Posterior vena cava (tissue), 2 donors: Measurements from ENCODE around the gene VDR. TPM values are rescaled to one million over a fixed set of nuclear protein-coding genes. Genes with fewer than 3 reads are reported as not detected.

Source experiments
- DNase-seq: peaks from one replicate; pipeline ENCODE4 v3.0.0-alpha.2; 2020; ENCODE audit warnings: low spot score
- intact Hi-C, 2 donors: fragments of 100-400 bp; cut with DNase I; formaldehyde crosslinking; loops; one replicate each; pipeline versions ENCODE4 v1.14.1 to v1.14.2; 2022 to 2023
- total RNA-seq, 2 donors: library from RNA; stranded (reverse); fragmentation: NEBNext Ultra II Directional; extraction: Animal tissue kit (Norgen Biotek cat#: 25700); gene quantifications; one replicate each; pipeline ENCODE4 v1.2.1, GENCODE V29; 2021
- donor health status: DM: yes; HTN: yes; CAD: no.
- donor health status: DM: yes; HTN: yes; CAD: no.

Gene VDR
- total RNA-seq, 2 donors from 2014 or later: 9.6 to 10.2 TPM

- DNase-seq: no peak
- intact Hi-C loops: no loop called here
Measured at GRCh38 chr12:47881051-47881450, 23.7 kb downstream of the VDR start.

DNA sequence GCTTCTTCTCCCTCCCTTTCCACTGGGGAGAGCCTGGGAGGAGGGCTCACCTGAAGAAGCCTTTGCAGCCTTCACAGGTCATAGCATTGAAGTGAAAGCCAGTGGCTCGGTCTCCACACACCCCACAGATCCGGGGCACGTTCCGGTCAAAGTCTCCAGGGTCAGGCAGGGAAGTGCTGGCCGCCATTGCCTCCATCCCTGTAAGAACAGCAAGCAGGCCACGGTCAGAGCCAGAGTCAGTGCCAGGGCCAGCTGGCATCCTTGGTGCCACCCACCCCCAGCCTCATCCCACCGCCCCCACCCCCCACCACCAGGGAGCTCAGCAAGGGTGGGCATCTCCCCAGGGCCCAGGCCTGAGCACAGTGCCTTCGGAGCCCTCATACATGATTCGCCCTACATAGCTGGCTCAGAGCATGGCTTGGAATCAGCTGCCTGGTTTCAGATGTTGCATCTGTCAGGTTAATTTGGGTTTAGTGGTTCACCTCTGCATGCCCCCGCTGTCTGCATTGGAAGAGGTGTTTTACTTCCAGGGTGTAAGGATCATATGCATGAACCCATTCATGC, 25.8 kb downstream of the VDR start:
- intact Hi-C loops: no loop called here
- no peak for DNase-seq

DNA sequence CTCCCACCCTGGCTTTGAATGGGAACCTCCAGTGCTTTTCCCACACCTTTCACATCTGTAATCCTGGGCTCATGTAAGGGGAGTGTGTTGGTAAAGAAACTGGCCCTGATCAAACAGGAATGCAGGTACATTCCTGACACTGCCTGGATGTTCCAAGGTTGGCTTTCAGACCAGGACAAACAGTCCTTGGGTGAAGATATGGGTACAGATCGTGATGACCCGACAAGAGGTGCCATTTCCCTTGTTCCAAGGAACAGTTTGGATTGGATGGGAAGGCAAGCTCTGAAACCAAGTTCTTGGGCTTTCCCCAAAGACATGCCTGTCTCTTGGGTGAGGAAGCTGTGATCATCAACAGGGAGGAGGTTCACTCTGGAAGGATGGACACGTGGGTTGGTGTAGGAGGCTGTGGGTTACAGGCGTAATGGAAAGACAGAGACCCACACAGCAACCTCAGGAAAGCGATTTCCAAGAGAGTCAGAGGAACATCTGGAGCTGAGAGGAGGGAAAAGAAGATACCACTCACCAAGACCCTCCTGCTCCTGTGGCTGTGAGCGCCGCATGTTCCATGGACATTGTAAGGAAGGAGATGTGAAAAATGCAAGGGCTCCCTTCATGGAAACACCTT, 26.4 kb downstream of the VDR start:
- intact Hi-C loops: no loop called here
- DNase-seq: no peak

- intact Hi-C loops: no loop called here
- no peak for DNase-seq
Measured at GRCh38 chr12:47877081-47877480, 27.7 kb downstream of the VDR start.

DNA sequence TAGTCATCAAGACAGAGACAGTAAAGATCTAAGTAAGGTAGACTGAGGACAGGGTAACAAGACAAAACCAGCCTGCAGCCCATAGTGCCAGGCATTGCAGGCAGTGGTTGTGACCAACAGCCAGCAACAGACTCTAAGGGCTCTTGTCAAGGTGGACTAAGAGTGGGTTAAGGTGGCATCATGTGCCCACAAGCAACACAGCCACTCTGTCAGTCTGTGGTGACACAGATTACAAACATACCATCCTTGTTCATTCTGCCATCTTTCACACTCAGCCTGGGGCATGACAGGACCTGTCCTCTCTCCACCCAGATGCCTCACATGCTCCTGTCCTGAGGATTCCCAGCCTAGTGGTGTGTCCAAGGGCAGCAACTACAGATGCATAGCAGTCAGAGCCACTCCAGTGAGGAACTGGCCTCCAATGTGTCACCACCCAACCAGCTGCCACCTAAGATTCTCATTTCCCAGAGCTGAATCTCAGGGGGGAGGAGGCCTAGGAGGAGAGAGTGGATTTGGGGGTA, 28.3 kb downstream of the VDR start:
- intact Hi-C loops: no loop called here
- no peak for DNase-seq

- DNase-seq: no peak
- intact Hi-C loops: no loop called here
Measured at GRCh38 chr12:47875746-47876439, 28.9 kb downstream of the VDR start.

DNA sequence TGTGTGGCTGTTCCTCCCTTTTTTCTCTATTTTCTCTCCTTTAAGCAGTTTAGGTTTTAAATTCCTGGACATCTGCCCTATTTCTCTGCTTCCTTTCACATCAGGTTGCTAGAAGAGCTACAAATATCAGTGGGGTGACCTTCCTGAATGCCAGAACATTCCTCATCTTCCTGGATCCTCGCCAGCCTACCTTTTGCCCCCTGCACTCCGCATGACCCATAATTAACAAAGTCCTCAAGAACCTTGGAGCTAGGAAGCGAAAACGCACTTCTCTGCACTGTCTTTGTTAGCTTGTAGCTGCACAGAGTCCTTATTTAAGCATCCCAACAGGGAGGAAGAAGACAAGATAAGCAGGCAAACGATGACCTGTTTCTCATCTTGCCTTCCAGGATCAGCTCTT, 30.5 kb downstream of the VDR start:
- no peak for DNase-seq
- intact Hi-C loops: no loop called here

DNA sequence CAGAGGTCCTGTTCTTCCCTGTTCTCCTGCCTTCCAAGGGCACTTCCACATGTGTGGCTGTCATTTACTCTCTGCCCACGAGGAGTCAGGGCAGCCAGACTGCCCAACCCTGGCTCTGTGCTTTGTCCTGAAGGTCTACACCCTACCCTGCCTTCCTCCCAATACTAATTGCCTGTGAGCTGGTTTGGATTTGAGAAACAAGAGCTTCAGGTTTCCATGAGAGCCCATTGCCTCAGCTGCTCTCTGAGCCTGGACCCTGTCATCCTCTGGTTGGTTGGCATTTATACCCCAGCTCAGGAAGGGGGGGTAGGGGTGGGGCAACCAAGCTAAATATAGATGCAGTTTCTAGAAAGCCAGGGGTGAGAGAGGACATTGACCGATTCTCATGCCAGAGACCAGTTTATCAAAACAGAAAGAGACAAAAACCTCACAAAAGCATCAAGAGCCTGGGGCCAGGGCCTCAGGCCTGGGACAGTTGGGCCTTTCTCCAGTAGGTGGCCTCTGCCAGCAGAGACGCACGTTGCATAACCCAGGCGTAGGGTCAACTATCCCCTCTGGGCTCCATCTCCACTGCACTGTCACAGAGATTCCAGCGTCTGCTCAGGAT, 34.5 kb downstream of the VDR start:
- intact Hi-C loops: no loop called here
- peak; percentile 88 for DNase-seq

DNA sequence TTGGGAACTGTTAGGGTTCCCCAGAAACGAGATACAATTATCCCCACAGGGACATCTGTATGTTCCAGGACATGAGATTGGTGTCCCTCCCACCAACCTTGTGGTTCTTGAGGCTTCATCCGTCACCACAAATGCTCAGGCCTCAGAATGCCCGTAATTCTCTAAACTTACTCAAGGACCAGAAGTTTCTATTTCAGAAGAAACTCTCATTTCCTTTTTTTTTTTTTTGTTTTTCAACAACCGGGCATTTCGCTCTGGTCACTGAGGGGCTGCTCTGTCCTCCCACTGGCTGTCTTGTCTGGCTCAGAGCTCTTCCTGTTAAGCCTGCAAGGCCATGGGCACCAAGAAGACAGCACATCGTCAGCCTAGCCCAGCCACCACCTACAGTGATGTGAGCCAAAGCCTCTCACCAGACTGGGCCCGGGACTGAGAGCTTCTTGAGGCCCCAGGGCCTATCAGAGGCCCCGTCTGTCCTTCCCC, 36.2 kb downstream of the VDR start:
- no peak for DNase-seq
- intact Hi-C loops: no loop called here

DNA sequence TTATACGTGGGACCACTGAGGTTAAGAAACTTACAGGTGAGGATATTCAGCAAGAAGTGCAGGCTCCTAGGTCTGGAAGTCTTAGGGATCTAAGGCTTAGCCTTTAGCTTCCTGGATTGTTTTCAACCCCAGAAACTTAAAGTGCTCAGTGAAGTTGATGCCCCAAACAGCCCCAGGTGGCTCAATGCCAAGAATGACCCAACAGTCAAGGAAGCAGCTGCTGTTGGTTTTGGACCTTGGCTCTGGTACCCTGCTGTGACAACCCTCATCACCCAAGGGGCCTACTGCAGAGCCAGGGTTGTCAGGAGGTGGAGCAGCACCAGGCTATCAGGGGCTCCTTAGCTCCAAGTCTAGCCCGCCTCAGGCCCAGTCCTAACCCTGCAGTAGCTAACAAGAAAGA, 36.8 kb downstream of the VDR start:
- intact Hi-C loops: no loop called here
- no peak for DNase-seq

GRCh38 chr12:47867495-47867941, 37.3 kb downstream of the VDR start:
- DNase-seq: peak; percentile 86
- intact Hi-C loops: no loop called here

- intact Hi-C loops: no loop called here
- DNase-seq: no peak
Measured at GRCh38 chr12:47864646-47865235, 40.1 kb downstream of the VDR start.

DNA sequence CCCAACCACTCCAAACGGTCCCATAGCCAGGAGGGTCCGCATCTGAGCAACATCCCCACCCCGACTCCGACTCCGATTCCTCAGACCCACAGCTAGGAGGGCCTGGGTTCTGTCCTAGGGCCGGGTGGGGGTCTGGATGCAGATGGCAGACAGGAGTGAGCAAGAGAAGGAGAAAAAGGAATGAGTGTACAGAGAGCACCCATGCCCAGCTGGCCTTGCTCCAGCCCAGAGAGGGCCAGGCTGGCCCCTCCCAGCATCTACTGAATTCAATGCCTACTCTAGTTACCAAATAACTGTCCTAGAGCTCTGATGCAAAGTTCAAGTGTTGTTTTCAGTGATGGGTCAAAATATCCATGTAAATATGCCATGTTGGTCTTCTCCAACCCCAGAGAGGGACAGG, 40.8 kb downstream of the VDR start:
- intact Hi-C loops: no loop called here
- no peak for DNase-seq

- intact Hi-C loops: no loop called here
- no peak for DNase-seq
Measured at GRCh38 chr12:47863467-47863866, 41.3 kb downstream of the VDR start.

DNA sequence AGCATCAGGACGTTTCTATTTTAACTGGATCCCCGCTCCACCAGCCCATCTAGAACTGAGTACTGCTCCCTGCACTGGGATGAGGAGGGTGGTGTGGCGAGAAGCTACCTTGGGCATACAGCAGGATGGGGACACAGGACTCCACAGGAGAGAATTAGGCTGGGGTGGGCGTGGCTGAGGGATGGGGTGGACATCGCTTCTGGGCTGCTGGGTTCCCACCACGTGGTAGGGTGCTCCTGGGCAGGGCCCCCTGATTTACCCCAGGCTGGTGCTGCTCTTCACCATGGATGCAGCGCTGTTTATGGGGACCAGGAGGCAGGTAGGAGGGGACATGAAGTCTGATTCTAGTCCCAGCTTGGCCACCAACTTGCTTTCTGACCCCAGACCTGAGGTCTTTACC, 41.9 kb downstream of the VDR start:
- intact Hi-C loops: loop anchor here in 1 of 2 donors (1.0 kb wide), 1 partner anchor 41 kb away; the partner anchor contains the start of gene VDR
- DNase-seq: no peak

DNA sequence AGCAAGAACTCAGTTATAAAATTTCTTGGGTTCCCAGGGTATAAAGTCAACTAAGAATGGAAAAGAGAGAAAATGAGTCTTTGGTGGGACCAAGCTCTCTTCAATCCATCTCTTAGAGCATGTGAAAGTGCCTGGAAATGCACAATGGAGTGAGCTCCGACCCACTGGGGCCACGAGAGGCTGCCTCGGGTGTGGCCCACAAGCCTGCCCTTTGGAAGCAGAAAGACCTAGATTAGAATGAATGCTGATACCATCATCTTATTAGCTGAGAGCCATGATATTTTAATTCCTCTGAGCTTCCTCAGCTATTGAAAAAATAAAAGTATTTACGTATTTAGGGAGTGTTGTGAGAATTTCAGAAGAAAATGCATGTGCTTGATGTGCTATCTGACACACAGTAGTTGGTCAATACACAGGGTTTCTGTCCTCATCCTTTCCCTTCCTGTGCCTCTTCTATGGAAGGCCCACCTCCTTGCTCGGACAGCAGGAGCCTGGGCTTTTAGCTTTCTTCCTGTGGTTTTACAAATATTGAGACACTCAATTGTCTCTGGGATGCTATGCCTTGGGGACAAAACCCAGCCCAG, 42.5 kb downstream of the VDR start:
- intact Hi-C loops: loop anchor here in 1 of 2 donors (1.0 kb wide), 1 partner anchor 42 kb away; the partner anchor contains the start of gene VDR
- DNase-seq: no peak

DNA sequence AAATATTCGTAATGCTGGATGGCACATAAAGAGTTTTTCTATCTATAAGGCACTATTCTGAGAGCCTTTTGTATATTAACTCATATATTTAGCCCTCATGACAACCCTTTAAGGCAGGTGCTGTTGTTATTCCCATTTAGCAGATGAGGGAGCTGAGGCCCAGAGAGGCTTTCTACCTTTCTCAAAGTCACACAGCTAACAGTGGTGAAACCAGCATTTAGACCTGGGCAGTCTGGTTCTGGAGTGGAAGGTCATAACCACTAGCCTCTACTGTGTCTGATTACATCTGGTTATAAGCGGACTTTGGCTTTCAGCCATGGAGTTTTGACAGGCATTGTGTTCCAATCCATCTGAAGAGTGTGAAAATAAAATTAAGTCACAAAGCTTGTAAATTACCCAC, 43.9 kb downstream of the VDR start:
- intact Hi-C loops: no loop called here
- no peak for DNase-seq

- no peak for DNase-seq
- intact Hi-C loops: no loop called here
Measured at GRCh38 chr12:47860279-47860841, 44.4 kb downstream of the VDR start.
